Gastroesophageal sphincter (tissue), 4 donors: Measurements from ENCODE around the gene PRKAG2. TPM values are rescaled to one million over a fixed set of nuclear protein-coding genes. Genes with fewer than 3 reads are reported as not detected.
"Not testable (repeated sequence)": the region's sequence is repeated elsewhere in the genome, so short reads cannot be mapped to it uniquely, and the experiment has no call there.

Experiments
- ATAC-seq: fragments of 150-250 bp; one replicate; pipeline ENCODE4 v1.9.1; 2016; ENCODE audit warnings: mild to moderate bottlenecking, moderate library complexity
- H3K27ac ChIP-seq, 4 donors: fragments of 200-600 bp; sonication (generic) in 3 of 4; 1 replicate in 3 of 4; 2 replicates in 1 of 4; pipeline ENCODE4 v1.5.1; 2016 to 2019
- H3K27me3 ChIP-seq: fragments of 200-600 bp; sonication (generic); one replicate; pipeline ENCODE4 v1.5.1; 2019
- H3K36me3 ChIP-seq, 2 donors: fragments of 200-600 bp; sonication (generic); one replicate each; pipeline ENCODE4 v1.5.1; 2019; ENCODE audit warnings: control low read depth in 1 of 2
- H3K4me1 ChIP-seq, 3 donors: fragments of 200-600 bp; sonication (generic); 1 replicate in 2 of 3; 2 replicates in 1 of 3; pipeline ENCODE4 v1.5.1; 2016 to 2019; ENCODE audit warnings: control low read depth in 2 of 3
- H3K4me3 ChIP-seq, 2 donors: fragments of 200-600 bp; sonication (generic); one replicate each; pipeline ENCODE4 v1.5.1; 2019; ENCODE audit warnings: mild to moderate bottlenecking in 1 of 2, moderate library complexity in 1 of 2
- H3K9me3 ChIP-seq, 3 donors: fragments of 200-600 bp; sonication (generic); one replicate each; pipeline ENCODE4 v1.5.1; 2017 to 2019; ENCODE audit warnings: control low read depth in 2 of 3
- CTCF ChIP-seq, 4 experiments: fragments of 200-600 bp in 2 of 4; fragments of 450-650 bp in 2 of 4; sonication (generic) in 1 of 4; IDR thresholded peaks; one replicate each; pipeline ENCODE4 v1.5.1; 2017 to 2019; ENCODE audit warnings: antibody characterized with exemption in 4 of 4, mild to moderate bottlenecking in 2 of 4, moderate library complexity in 2 of 4
- EP300 ChIP-seq: sonication (generic); formaldehyde crosslinking; IDR thresholded peaks from one replicate; pipeline ENCODE4 v1.6.1; 2017; ENCODE audit warnings: antibody characterized with exemption, mild to moderate bottlenecking
- POLR2A ChIP-seq, 2 donors: fragments of 450-650 bp; IDR thresholded peaks; one replicate each; pipeline ENCODE4 v1.6.1; 2017; ENCODE audit warnings: antibody characterized with exemption in 2 of 2, mild to moderate bottlenecking in 2 of 2, moderate library complexity in 1 of 2
- POLR2AphosphoS5 ChIP-seq: sonication (generic); formaldehyde crosslinking; IDR thresholded peaks from one replicate; pipeline ENCODE4 v1.6.1; 2017; ENCODE audit warnings: antibody characterized with exemption
- WGBS, 2 donors: methylation state at CpG; one replicate each; pipeline ENCODE4 v1.1.5; 2018; ENCODE audit warnings: low coverage in 1 of 2; 5-methylcytosine and 5-hydroxymethylcytosine counted together
- total RNA-seq, 4 donors: library from RNA; depleted of rRNA; stranded (reverse); fragments of >200 nt; gene quantifications; one replicate each; pipeline ENCODE4 v1.1.0, GENCODE V29; 2016

PRKAG2 gene
- total RNA-seq, 4 donors from 2014 or later: 48.9 to 89.0 (median 75.7) TPM

- no peak overlapping the region for H3K4me3 ChIP-seq
- no peaks in the 10 kb centered on the region for H3K9me3 ChIP-seq
- ATAC-seq: no peak
- TF ChIP-seq POLR2A (IDR thresholded peaks at IDR 0.05): no peak
- TF ChIP-seq EP300: no peak
- TF ChIP-seq POLR2AphosphoS5: no peak
- no peak for TF ChIP-seq CTCF (IDR thresholded peaks at IDR 0.05)
- WGBS, 2 donors: 69 to 80% methylated on average over 1 to 2 of the region's 13 CpGs
- H3K4me1 ChIP-seq: peaks cover 0 to under 1% (median 0%) of the 10 kb centered on the region in 3 donors
- no peaks in the 10 kb centered on the region for H3K36me3 ChIP-seq
- no peaks in the 10 kb centered on the region for H3K27me3 ChIP-seq
- H3K27ac ChIP-seq: no peak overlapping the region
Observed at GRCh38 chr7:151831606-151832005, 45.3 kb downstream of the PRKAG2 start.

GRCh38 chr7:151830121-151830830 is 46.6 kb downstream of the PRKAG2 start:
- H3K9me3 ChIP-seq: no peaks in the 10 kb centered on the region
- H3K27me3 ChIP-seq: peaks cover 8% of the 10 kb centered on the region
- peaks cover 0 to 14% (median 0%) of the 10 kb centered on the region in 3 donors for H3K4me1 ChIP-seq
- no peak for TF ChIP-seq POLR2A (IDR thresholded peaks at IDR 0.05)
- TF ChIP-seq CTCF (IDR thresholded peaks at IDR 0.05): no peak
- TF ChIP-seq EP300: no peak
- no peaks in the 10 kb centered on the region for H3K36me3 ChIP-seq
- no peak for ATAC-seq
- no peak overlapping the region for H3K4me3 ChIP-seq
- no peak overlapping the region for H3K27ac ChIP-seq
- 85 to 89% methylated on average over 4 to 10 of the region's 26 CpGs for WGBS, 2 donors

DNA sequence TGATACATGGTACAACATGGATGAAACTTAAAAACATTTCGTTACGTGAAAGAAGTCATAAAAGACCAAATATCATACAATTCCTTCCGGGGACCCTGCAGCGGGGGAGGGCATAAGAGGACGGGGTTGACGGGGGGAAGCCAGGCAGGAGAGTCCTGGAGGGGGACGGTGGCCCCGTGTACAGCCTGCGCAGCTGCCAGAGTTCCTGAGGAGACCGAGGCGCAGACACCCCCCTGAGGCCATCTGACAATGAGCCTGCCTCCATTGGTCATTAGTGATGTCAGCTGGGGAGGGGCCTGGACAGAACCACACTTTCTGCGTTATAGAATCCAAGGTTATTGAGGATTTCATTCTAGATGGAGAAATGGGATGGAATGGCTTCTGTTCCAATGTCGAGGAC is 47.2 kb downstream of the PRKAG2 start:
- peaks cover 0 to 20% (median 0%) of the 10 kb centered on the region in 3 donors for H3K4me1 ChIP-seq
- no peak for ATAC-seq
- peaks cover 8% of the 10 kb centered on the region for H3K27me3 ChIP-seq
- H3K36me3 ChIP-seq: no peaks in the 10 kb centered on the region
- TF ChIP-seq POLR2AphosphoS5 (no peak), CTCF (IDR thresholded peaks at IDR 0.05) (no peak), EP300 (no peak), POLR2A (IDR thresholded peaks at IDR 0.05) (no peak)
- 81 to 93% methylated on average over 6 to 13 of the region's 13 CpGs for WGBS, 2 donors
- H3K9me3 ChIP-seq: no peaks in the 10 kb centered on the region
- no peak overlapping the region for H3K27ac ChIP-seq
- H3K4me3 ChIP-seq: no peak overlapping the region

- TF ChIP-seq CTCF (IDR thresholded peaks at IDR 0.05) (no peak), POLR2AphosphoS5 (no peak), EP300 (no peak), POLR2A (IDR thresholded peaks at IDR 0.05) (no peak)
- WGBS, 2 donors: 90% methylated on average over 5 of the region's 8 CpGs; no CpG with 5 or more reads in 1 of the 2 donors
- no peak for ATAC-seq
- Histone ChIP-seq H3K9me3 (no peaks in the 10 kb centered on the region), H3K27ac (no peak overlapping the region), H3K36me3 (no peaks in the 10 kb centered on the region), H3K4me3 (no peak overlapping the region), H3K4me1 (peaks cover 0 to 36% (median 4%) of the 10 kb centered on the region in 3 donors), H3K27me3 (peaks cover 8% of the 10 kb centered on the region)
Observed at GRCh38 chr7:151827620-151828019, 49.3 kb downstream of the PRKAG2 start.

DNA sequence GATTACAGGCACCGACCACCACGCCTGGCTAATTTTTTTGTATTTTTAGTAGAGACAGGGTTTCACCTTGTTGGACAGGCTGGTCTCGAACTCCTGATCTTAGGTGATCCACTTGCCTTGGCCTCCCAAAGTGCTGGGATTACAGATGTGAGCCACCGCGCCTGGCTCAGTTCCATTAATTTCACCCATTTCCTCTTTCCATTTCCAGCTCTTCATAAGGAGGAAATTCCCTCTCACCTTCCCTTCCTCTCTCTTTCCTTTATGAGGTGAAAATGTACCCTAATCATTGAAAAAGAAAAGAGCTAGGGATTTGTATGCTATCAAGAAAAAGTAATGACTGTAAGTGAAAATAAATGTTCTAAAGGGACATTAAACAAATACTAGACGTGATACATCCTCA is 50.6 kb downstream of the PRKAG2 start:
- not testable (repeated sequence) for H3K27me3 ChIP-seq, H3K36me3 ChIP-seq, H3K9me3 ChIP-seq, ATAC-seq, H3K4me3 ChIP-seq, H3K27ac ChIP-seq
- WGBS, 2 donors: 66 to 79% methylated on average over 3 to 6 of the region's 6 CpGs
- peaks cover 0 to 46% (median 4%) of the 10 kb centered on the region in 3 donors for H3K4me1 ChIP-seq
